ENCODE data around the gene KATNAL2.

Gene KATNAL2

DNA sequence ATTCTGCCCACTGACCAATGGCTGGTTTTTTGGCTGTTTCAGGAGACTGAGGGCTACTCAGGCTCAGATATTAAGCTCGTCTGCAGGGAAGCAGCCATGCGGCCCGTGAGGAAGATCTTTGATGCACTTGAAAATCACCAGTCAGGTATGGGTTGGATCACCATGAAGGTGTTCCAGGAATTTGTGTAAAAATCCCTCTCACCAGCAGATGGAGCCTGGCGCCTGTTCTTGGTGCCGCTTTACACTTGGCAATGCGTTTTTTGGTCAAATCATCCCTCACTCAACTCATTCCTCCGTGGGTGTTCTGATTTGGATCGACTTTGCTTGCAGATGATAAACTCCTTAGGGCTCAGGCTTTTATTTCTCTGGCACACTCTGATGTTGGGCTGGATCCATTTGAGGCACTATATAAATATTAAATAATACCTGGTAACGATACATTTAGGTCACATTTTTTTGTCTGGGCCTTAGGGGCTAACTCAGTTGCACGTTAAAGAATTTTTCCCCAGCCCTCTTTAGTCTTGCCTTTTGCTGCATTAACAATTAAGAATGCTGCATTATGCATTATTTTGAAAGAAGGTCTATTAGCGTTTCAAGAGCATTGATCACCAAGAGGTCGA, 182.9 kb downstream of the KATNAL2 start:
- DNase-seq (ENCODE audit: low read depth) = no peak
- no peak overlapping the region for H3K4me3 ChIP-seq (ENCODE audit: low read depth, low read length)

DNA sequence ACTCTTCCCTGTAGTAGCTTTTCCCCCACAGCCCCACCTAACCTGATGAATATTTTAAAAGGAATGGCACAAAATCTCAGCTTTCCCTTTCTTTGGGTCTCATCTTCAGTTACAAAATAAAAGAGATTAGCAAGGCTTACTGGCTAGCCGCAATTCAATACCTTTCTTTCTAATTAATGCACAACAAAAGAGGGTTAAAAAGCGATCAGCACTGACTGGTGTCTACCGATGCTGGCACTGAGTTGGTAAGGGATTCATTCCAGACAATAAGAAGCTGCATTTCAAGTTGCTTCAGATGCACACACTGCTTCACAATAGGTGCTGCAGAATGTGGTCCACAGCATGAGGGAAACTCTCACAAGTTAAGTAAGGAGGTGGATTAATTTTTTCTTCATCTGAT, 191.0 kb downstream of the KATNAL2 start:
- DNase-seq (ENCODE audit: low read depth) = no peak
- no peak overlapping the region for H3K4me3 ChIP-seq (ENCODE audit: low read depth, low read length)

DNA sequence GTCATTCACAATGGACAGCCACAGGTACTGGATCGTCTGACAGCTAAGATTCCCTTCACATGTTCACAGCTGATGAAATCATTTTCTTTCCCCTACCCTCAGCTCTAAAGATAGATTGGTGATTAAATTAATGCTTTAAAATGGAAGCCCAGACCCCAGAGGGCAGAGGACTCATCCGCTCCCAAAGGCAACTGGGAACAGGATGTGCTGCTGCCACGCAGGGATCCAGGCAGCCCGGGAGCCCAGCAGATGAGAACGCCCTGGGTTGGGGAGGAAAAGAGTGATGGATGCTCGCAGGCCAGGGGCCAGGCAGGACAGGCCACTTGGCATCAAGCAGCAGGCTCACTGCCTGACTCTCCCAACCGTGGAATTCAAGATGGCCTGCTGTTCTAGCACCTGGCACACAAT, 191.6 kb downstream of the KATNAL2 start:
- H3K4me3 ChIP-seq (ENCODE audit: low read depth, low read length) = no peak overlapping the region
- DNase-seq (ENCODE audit: low read depth) = no peak

DNA sequence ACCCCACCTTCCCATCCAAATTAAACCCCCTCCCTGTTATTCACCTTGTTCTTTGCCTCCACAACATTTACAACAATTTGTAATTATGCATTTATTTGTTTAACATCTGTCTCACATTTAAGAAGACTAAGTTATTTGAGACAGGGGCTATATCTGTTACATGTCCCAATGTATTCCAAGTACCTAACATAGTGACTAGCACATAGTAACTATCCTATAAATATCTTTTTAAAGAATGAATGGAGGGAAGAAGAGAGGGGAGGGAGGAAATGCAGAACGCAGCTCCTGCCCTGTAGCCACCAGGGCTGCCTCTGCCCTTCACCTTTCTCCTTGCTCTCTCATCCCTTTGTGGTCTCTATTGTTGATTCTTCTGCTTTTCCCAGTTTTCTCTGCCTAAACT, 192.3 kb downstream of the KATNAL2 start:
- no peak for DNase-seq (ENCODE audit: low read depth)
- no peak overlapping the region for H3K4me3 ChIP-seq (ENCODE audit: low read depth, low read length)

DNA sequence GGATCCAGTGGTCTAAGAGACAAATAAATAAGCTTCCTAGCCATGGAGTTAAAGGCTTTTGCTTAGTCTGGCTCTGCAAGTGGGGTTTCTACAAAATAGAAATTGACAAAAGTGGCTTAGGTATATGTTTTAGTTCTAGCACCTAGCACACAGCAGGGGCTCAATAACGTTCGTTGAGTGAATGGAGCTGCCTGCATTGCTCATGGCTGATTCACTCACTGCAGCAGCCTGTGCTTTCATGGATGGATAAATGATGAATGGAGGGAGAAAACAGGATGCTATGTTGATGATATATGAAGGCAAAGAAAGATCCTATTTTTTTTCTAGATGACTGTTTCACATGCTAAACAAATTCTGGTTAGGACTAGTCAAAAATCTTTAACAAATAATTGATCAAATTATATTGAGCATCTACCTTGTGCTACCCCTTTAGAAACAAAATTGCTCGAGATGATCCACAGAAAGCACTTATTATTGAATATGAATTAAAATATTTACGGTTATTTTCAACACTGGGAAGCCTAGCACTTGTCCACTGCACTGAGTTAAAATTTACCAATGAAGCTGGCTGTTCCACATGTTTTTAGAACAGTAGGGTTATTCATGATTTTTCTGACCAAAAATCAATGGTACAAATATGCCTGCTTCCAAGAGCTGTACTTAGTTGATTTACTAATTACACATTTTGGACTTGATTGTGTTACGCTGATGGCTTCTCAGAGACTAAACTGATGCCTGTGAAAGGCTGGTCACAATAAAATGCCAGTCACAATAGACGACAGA, 193.3 kb downstream of the KATNAL2 start:
- no peak overlapping the region for H3K4me3 ChIP-seq (ENCODE audit: low read depth, low read length)
- no peak for DNase-seq (ENCODE audit: low read depth)

DNA sequence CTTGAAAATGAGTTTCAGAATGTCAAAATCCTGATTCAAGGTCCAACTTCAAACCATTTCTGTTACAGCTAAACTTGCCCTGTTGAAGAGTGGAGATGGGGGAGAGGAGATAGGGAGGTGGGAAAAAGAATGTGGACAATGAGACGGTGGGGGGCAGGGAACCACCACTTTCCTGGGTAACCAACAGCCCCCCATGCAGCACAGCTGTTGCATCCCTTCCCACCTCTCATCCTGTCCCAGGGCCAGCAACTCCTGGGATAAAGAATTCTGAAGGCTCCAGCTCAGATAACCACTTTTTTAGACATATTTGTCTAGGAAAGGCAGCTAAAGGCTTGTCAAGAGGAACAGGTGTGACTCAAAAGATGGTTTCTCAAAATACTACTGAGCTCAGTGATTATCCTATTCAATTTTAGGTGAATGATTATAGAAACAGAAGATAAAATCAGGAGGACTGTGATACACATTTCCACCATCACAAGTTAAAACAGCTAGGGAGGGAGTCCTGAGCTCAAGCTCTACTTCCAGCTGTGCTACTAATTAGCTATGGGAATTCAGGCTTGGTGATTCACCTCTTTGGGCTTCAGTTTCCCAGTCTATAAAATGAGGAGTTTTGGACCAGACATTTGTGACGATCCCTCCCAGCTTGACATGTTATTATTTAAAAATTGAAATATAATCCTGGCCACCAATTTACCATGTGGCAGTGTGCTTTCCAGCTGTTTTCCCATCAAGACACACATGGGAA, 196.6 kb downstream of the KATNAL2 start:
- DNase-seq (ENCODE audit: low read depth) = no peak
- no peak overlapping the region for H3K4me3 ChIP-seq (ENCODE audit: low read depth, low read length)

DNA sequence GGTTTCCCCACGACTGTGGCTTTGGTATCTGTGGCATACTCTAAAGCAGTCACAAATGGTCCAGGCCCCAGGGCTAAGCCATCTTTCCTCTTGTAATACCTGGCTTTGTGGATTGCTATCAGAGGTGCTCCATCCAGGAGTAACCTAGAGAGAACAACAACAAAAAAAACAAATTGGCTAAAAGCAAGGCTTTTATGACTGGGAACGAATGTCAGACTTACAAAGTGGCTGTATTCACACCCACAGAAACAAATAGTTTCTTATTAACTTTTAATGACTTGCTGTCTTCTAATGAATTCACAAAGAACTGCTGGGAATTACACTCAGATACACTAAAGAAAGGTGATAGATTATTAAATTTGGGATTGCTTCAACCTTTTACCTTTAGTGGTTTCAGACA, 197.8 kb downstream of the KATNAL2 start:
- DNase-seq (ENCODE audit: low read depth) = no peak
- H3K4me3 ChIP-seq (ENCODE audit: low read depth, low read length) = no peak overlapping the region

DNA sequence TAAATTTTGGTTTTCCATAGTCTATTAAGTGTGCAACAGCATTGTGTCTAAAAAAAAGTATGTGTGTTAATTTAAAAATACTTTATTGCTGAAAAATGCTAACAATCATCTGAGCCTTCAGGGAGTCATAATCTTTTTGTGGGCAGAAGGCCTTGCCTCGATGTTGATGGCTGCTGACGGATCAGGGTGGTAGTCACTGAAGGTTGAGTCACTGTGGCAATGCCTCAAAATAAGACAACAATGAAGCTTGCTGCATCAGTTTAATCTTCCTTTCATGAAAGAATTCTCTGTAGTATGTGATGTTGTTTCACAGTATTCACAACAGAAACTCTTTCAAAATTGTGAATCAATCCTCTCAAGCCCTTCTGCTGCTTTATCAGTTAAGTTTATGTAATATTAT, 201.6 kb downstream of the KATNAL2 start:
- no peak for DNase-seq (ENCODE audit: low read depth)
- no peak overlapping the region for H3K4me3 ChIP-seq (ENCODE audit: low read depth, low read length)

DNA sequence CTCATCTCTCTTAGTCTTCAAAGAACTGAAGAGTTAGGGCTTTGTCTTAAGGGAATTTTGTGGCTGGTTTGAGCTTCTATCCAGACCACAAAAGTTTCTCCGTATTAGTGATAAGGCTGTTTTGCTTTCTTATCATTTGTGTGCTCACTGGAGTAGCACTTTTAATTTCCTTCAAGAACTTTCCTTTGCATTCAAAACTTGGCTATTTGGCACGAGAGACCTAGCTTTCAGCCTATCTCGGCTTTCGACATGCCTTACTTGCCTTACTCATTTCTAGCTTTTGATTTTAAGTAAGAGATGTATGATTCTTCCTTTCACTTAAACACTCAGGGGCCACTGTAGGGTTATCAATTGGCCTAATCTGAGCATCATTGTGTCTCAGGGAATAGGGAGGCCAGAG, 203.0 kb downstream of the KATNAL2 start:
- no peak for DNase-seq (ENCODE audit: low read depth)
- H3K4me3 ChIP-seq (ENCODE audit: low read depth, low read length) = no peak overlapping the region

DNA sequence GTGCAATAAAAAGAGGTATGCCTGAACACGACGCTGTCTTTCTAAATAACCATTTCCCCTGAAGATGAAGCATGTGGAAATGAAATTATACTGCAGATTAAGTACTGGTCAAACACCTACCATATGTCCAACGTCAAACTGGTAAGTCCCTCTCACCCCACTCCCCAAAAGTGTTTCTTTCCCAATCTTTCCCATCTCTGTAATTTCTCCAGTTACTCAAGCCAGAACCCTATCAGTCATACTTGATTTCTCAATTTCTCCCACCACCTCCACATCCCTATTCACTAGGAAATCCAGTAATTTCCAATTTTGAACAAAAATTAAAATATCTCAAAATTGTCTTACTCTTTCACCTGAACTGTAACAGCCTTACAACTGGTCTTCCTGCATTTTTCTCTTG, 203.7 kb downstream of the KATNAL2 start:
- DNase-seq (ENCODE audit: low read depth) = no peak
- H3K4me3 ChIP-seq (ENCODE audit: low read depth, low read length) = no peak overlapping the region

DNA sequence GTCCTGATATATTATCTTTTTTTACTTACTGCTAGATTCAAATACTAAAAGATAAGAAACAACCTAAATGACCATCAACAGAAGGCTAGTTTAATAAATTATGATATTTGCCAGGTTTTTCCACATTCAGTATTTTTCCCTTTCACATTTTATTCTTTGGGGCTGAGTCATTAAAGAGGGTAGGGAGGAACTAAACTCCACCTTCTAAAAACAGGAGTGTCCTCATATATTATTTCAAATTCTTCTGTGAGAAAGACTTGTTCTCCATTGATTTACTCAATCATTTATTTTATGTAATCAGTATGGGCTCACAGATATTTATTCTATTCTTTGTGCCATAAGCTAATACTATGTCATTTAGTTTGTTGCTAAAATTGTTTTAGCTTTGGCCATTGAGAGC, 223.9 kb downstream of the KATNAL2 start:
- no peak for DNase-seq (ENCODE audit: low read depth)
- H3K4me3 ChIP-seq (ENCODE audit: low read depth, low read length) = no peak overlapping the region

DNA sequence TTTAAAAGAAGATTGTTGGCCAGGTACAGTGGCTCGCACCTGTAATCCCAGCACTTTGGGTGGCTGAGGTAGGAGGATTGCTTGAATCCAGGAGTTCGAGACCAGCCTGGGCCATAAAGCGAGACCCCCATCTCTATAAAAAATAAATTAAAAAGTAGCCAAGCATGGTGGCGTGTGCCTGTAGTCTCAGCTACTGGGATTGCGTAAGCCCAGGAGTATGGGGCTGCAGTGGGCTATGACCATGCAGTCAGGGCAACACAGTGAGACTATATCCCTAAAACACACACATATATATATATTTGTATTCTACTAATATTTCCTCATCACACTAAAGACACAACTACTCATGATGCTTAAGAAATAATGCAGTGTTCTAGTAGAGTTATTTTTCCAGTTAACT, 225.8 kb downstream of the KATNAL2 start:
- no peak for DNase-seq (ENCODE audit: low read depth)
- no peak overlapping the region for H3K4me3 ChIP-seq (ENCODE audit: low read depth, low read length)

DNA sequence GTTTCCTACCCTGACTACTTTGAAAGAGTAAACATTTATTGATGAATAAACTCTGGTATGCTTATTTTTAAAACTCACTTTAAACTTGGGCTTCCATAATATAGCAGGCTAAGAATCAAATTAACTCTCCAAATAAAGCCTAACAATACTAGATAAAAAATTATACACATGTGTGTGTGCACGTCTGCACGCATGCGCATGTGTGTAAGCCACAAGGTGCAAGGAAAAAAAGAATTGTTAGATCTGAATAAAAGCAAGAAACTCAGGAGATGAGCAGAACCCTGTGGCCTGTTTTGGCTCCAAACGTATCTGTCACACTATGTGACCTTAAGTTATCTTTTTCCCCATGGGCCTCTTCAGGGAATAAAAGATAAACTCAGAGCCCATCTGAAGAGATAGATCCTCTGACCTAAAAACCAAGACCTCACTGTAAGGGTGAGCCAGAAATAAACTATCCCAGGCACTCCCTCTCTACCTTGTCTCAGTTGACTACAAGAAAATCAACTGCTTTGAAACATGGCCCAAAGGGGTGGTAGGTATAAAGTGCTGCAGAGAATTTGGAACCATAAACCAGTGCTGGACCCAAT, 226.6 kb downstream of the KATNAL2 start:
- no peak for DNase-seq (ENCODE audit: low read depth)
- no peak overlapping the region for H3K4me3 ChIP-seq (ENCODE audit: low read depth, low read length)

DNA sequence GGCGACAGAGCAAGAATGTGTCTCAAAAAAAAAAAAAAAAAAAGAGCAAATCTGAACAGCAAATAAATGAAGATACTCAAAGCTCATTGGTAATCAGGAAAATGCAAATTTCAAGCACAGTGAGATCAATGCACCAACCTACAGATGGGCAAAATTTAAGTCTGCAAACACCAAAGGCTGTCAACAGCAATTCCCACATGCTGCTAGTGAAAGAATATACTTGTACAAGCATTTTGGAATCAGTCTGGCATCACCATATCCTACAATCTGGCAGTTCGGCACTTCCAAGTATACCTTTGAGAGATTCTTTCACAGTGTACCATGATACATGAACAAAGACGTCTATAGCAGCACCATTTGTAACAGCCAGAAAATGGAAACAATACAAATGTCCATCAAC, 228.8 kb downstream of the KATNAL2 start:
- no peak for DNase-seq (ENCODE audit: low read depth)
- H3K4me3 ChIP-seq (ENCODE audit: low read depth, low read length) = no peak overlapping the region

DNA sequence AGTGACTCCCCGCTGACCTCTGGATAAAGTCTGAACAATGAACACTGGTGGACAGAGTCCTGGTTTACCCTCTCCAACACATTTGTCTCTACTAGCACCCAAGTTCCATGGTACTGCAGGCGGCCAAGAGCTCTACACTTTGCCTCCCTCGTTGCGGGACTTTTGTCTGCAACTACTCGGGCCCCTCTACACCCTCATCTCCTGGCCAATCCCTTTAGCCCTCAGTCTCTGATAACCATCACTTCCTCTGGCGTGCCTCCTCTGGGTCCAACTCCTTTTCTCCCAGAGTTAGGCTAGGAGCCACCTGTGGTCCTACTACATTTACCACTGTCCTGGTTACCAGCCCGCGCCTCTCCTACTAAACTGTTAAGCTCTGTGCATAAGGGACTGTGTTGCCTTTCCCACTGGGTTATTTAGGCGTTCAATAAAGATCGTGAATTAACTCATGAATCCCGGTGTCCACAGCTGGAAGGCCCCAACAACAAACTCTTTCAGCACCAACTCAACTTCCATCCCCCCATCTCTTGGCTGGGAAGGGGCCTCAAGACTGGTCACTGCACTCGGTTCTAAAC, 232.1 kb downstream of the KATNAL2 start:
- H3K4me3 ChIP-seq (ENCODE audit: low read depth, low read length) = peak overlapping the region; percentile 80
- DNase-seq (ENCODE audit: low read depth) = no peak

DNA sequence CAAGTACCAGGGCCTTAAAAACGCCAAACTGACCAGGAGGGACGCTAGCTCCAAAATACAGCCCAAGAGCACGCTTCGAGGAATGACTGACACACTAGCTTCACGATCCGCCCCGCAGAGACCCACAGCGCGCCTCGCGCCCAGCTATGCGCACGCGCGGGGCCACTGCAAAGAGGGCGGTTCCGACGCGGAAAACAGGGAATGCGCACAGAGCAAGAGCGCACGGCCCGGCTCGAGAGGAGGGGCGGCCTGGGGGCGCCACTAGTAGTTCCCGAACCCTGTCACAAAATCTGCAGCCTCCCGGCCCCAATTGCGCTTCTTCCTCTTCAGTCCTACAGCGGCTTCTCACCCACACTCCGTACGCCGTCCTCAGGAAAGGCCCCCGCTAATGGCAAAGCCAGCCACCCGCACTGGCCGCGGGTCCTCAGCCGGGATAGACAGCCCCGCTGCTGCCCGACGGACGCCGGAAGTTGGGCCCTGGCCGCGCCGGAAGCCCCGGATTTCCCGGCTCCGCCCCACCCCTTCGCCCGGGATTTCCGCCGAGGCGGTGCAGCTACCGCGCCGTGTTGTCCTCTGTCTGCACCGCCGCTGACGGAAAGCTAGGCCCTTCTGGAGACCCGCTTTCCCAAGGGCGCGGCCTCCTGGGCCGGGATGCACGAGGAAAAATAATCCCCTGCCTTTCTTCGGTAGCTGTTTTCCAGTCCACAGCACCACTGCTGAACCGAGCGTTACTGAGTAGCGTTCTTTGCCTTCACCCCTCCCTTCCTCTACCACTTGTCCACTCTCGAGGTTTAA, 232.8 kb downstream of the KATNAL2 start, which contains the start of gene HDHD2:
Gene HDHD2, minus strand, starts transcription at position 472 of the 795 bp plus-strand sequence. CDS start 14,061 bp downstream, outside the sequence.
- peak; percentile 33 for DNase-seq (ENCODE audit: low read depth)
- H3K4me3 ChIP-seq (ENCODE audit: low read depth, low read length) = peak within 1 kb of the TSS; percentile 80

DNA sequence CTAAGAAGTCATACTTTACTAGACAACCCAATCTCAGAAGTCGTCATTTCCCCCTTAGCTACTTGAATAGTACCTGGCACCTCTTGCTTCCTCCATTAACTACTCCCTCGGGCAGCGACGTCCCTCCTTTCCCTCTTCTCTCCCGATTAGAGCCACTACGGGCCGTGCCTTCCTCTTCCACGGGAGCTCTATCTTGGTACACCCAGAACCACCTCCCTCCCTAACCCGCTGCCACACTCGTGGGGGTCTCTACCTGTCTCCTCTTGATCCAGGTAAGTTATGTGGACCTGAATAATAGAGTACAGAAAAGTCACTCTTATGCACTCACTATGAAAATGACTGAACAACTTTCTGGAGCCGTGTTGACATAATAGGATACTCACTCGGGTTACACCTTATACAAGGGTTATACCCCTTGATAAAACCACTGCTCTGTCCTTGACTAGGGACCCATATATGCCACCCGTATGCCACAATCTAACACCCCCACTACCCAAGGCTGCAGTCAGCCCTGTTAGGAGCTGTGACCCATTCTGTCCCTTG, 233.5 kb downstream of the KATNAL2 start:
- no peak for DNase-seq (ENCODE audit: low read depth)
- peak overlapping the region; percentile 80 for H3K4me3 ChIP-seq (ENCODE audit: low read depth, low read length)

DNA sequence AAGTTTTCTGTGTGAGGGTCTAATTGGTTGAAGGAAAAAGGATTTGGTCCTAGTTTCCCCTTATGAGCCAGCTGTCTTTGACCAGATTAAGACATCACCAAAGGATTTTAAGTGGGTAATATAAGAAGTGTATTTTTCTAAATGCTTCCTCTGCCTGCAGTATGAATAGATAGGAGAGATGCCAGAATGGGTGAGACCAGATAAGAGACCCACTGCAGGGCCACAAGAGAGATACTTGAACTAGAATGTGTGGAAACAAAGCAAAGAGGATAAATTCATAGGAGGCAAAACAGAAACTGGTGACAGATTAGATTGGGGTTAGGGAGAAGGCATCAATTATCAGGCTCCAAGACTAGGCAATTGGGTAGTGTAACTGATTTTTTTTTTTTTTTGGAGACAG, 234.0 kb downstream of the KATNAL2 start:
- H3K4me3 ChIP-seq (ENCODE audit: low read depth, low read length) = peak overlapping the region; percentile 80
- no peak for DNase-seq (ENCODE audit: low read depth)

Data from skeletal muscle cell (primary cell).